ENCODE data around the gene CCDC183. TPM values are rescaled to one million over a fixed set of nuclear protein-coding genes. Genes with fewer than 3 reads are reported as not detected.
"Not testable (repeated sequence)": the region's sequence is repeated elsewhere in the genome, so short reads cannot be mapped to it uniquely, and the experiment has no call there.

CCDC183 gene
- total and polyA plus RNA-seq, 7 donors: 0.71 to 3.5 (median 2.2) TPM; not detected in 1

GRCh38 chr9:136753371-136754058 lies 42.6 kb upstream of the CCDC183 start:
- no peaks in the 10 kb centered on the region for H3K4me1 ChIP-seq
- no peaks in the 10 kb centered on the region for H3K27me3 ChIP-seq
- TF ChIP-seq EP300 (IDR thresholded peaks at IDR 0.05) (no peak), CTCF (IDR thresholded peaks at IDR 0.05) (no peak), POLR2AphosphoS5 (IDR thresholded peaks at IDR 0.05) (no peak)
- H3K27ac ChIP-seq: no peak overlapping the region
- H3K36me3 ChIP-seq: no peaks in the 10 kb centered on the region
- no peak overlapping the region for H3K4me3 ChIP-seq
- WGBS, 2 donors: 86 to 88% methylated on average over 31 of the region's 31 CpGs
- intact Hi-C loops (cut with DNase I): no loop called here
- peaks cover 0 to 5% (median 0%) of the 10 kb centered on the region in 4 donors for H3K9me3 ChIP-seq
- DNase-seq: no peak

GRCh38 chr9:136754059-136754572 lies 42.0 kb upstream of the CCDC183 start:
- Histone ChIP-seq H3K9me3 (peaks cover 0 to 5% (median 0%) of the 10 kb centered on the region in 4 donors), H3K4me3 (no peak overlapping the region), H3K36me3 (no peaks in the 10 kb centered on the region), H3K27me3 (peaks cover 0 to 1% (median 0%) of the 10 kb centered on the region in 3 donors), H3K4me1 (no peaks in the 10 kb centered on the region), H3K27ac (no peak overlapping the region)
- 40 to 48% methylated on average over 17 of the region's 17 CpGs for WGBS, 2 donors
- no peak for DNase-seq
- TF ChIP-seq POLR2AphosphoS5 (IDR thresholded peaks at IDR 0.05): no peak
- TF ChIP-seq CTCF (IDR thresholded peaks at IDR 0.05): no peak
- TF ChIP-seq EP300 (IDR thresholded peaks at IDR 0.05): no peak
- TF ChIP-seq POLR2A (IDR thresholded peaks at IDR 0.05): no peak
- intact Hi-C loops (cut with DNase I): no loop called here

- Histone ChIP-seq H3K9me3 (peaks cover 0 to 5% (median 0%) of the 10 kb centered on the region in 4 donors), H3K36me3 (no peaks in the 10 kb centered on the region), H3K27me3 (peaks cover 0 to 8% (median 0%) of the 10 kb centered on the region in 3 donors), H3K4me3 (no peak overlapping the region), H3K27ac (no peak overlapping the region), H3K4me1 (no peaks in the 10 kb centered on the region)
- intact Hi-C loops (cut with DNase I): no loop called here
- 81 to 82% methylated on average over 24 of the region's 24 CpGs for WGBS, 2 donors
- TF ChIP-seq EP300 (IDR thresholded peaks at IDR 0.05) (no peak), CTCF (IDR thresholded peaks at IDR 0.05) (no peak), POLR2AphosphoS5 (IDR thresholded peaks at IDR 0.05) (no peak), POLR2A (IDR thresholded peaks at IDR 0.05) (no peak)
- DNase-seq: no peak
These were observed 41.4 kb upstream of the CCDC183 start for GRCh38 chr9:136754626-136755301.

GRCh38 chr9:136755302-136756133 lies 40.6 kb upstream of the CCDC183 start:
- H3K4me1 ChIP-seq; H3K4me3 ChIP-seq; H3K27ac ChIP-seq; intact Hi-C loops (cut with DNase I); H3K36me3 ChIP-seq; H3K9me3 ChIP-seq: not testable (repeated sequence)
- peak; percentile 48 for DNase-seq
- 91 to 92% methylated on average over 22 of the region's 22 CpGs for WGBS, 2 donors
- H3K27me3 ChIP-seq: peaks cover 0 to 15% (median 0%) of the 10 kb centered on the region in 3 donors

GRCh38 chr9:136756134-136756438 lies 40.1 kb upstream of the CCDC183 start:
- H3K9me3 ChIP-seq: peaks cover 0 to 5% (median 0%) of the 10 kb centered on the region in 4 donors
- H3K27ac ChIP-seq: no peak overlapping the region
- intact Hi-C loops (cut with DNase I): no loop called here
- 96 to 97% methylated on average over 4 of the region's 4 CpGs for WGBS, 2 donors
- TF ChIP-seq POLR2A (IDR thresholded peaks at IDR 0.05): no peak
- no peak for TF ChIP-seq EP300 (IDR thresholded peaks at IDR 0.05)
- no peak for TF ChIP-seq POLR2AphosphoS5 (IDR thresholded peaks at IDR 0.05)
- no peak for TF ChIP-seq CTCF (IDR thresholded peaks at IDR 0.05)
- DNase-seq: no peak
- peaks cover 0 to 3% (median 0%) of the 10 kb centered on the region in 4 donors for H3K4me1 ChIP-seq
- peaks cover 0 to 19% (median 0%) of the 10 kb centered on the region in 3 donors for H3K27me3 ChIP-seq
- no peak overlapping the region for H3K4me3 ChIP-seq
- H3K36me3 ChIP-seq: no peaks in the 10 kb centered on the region

All from sigmoid colon (tissue), 7 donors.